Adrenal gland (tissue), 5 donors: ENCODE results near the gene MIER1.

Experiments
- CTCF ChIP-seq, 6 experiments: fragments of 450-650 bp in 4 of 6; fragments of 200-600 bp in 2 of 6; sonication (generic) in 1 of 6; IDR thresholded peaks; 1 replicate in 5 of 6; 2 replicates in 1 of 6; pipeline versions ENCODE4 v1.5.1 to v1.8.0; 2016 to 2021; ENCODE audit warnings: antibody characterized with exemption in 6 of 6, mild to moderate bottlenecking in 2 of 6, moderate library complexity in 1 of 6
- POLR2A ChIP-seq, 2 donors: fragments of 450-650 bp; IDR thresholded peaks; one replicate each; pipeline ENCODE4 v1.6.1; 2017; ENCODE audit warnings: antibody characterized with exemption in 2 of 2, mild to moderate bottlenecking in 2 of 2, moderate library complexity in 1 of 2
- donor health status: DM: no; HTN: no; CAD: no.

- no peak for TF ChIP-seq CTCF (IDR thresholded peaks at IDR 0.05)
- no peak for TF ChIP-seq POLR2A (IDR thresholded peaks at IDR 0.05)
Measured at GRCh38 chr1:67029472-67029871, 104.7 kb downstream of the MIER1 start.
